Thyroid gland (tissue), 4 donors: Measurements from ENCODE around the gene FGGY. TPM values are rescaled to one million over a fixed set of nuclear protein-coding genes. Genes with fewer than 3 reads are reported as not detected.

Experiments used
- DNase-seq, 2 donors: peaks; one replicate each; pipeline ENCODE4 v3.0.0-alpha.2; 2019
- H3K27ac ChIP-seq, 3 donors: fragments of 200-600 bp; sonication (generic); 1 replicate in 2 of 3; 2 replicates in 1 of 3; pipeline ENCODE4 v1.5.1; 2016 to 2019; ENCODE audit warnings: mild to moderate bottlenecking in 1 of 3, moderate library complexity in 1 of 3
- H3K27me3 ChIP-seq: fragments of 200-600 bp; sonication (generic); one replicate; pipeline ENCODE4 v1.5.1; 2019
- H3K36me3 ChIP-seq, 2 donors: fragments of 200-600 bp; sonication (generic); one replicate each; pipeline ENCODE4 v1.5.1; 2016 to 2019
- H3K4me1 ChIP-seq, 2 donors: fragments of 200-600 bp; sonication (generic); one replicate each; pipeline ENCODE4 v1.5.1; 2017 to 2019
- H3K4me3 ChIP-seq, 3 donors: fragments of 200-600 bp; sonication (generic); replicated peaks in 1 of 3; 1 replicate in 2 of 3; 2 replicates in 1 of 3; pipeline ENCODE4 v1.5.1; 2016; ENCODE audit warnings: mild to moderate bottlenecking in 1 of 3
- H3K9me3 ChIP-seq: fragments of 200-600 bp; sonication (generic); one replicate; pipeline ENCODE4 v1.5.1; 2017
- CTCF ChIP-seq, 6 experiments: fragments of 200-600 bp in 3 of 6; fragments of 450-650 bp in 3 of 6; sonication (generic) in 3 of 6; IDR thresholded peaks; one replicate each; pipeline ENCODE4 v1.5.1; 2016 to 2019; ENCODE audit warnings: antibody characterized with exemption in 6 of 6, mild to moderate bottlenecking in 2 of 6, inconsistent platforms in 1 of 6, moderate library complexity in 1 of 6
- POLR2A ChIP-seq, 2 donors: fragments of 450-650 bp; IDR thresholded peaks; one replicate each; pipeline ENCODE4 v1.6.1; 2017; ENCODE audit warnings: antibody characterized with exemption in 2 of 2, mild to moderate bottlenecking in 2 of 2, moderate library complexity in 1 of 2
- WGBS, 2 donors: methylation state at CpG; one replicate each; pipeline ENCODE4 v1.1.5; 2017; 5-methylcytosine and 5-hydroxymethylcytosine counted together
- intact Hi-C: fragments of 100-400 bp; cut with DNase I; formaldehyde crosslinking; loops from one replicate; pipeline ENCODE4 v1.15.1; 2023
- total RNA-seq, 4 donors: library from RNA; depleted of rRNA; stranded (reverse); fragments of >200 nt; gene quantifications; one replicate each; pipeline ENCODE4 v1.2.3, GENCODE V29; 2016

FGGY gene
- total RNA-seq, 4 donors from 2014 or later, result 24.6 to 46.1 (median 36.4) TPM

- Histone ChIP-seq H3K36me3 (no peaks in the 10 kb centered on the region), H3K4me1 (peaks cover 0 to 3% of the 10 kb centered on the region in 2 donors), H3K27me3 (no peaks in the 10 kb centered on the region), H3K4me3 (no peak overlapping the region), H3K27ac (no peak overlapping the region), H3K9me3 (no peaks in the 10 kb centered on the region)
- TF ChIP-seq POLR2A (IDR thresholded peaks at IDR 0.05) (no peak), CTCF (IDR thresholded peaks at IDR 0.05) (no peak)
- DNase-seq, result no peak
- 96 to 97% methylated on average over 5 of the region's 5 CpGs for WGBS, 2 donors
- intact Hi-C loops, result no loop called here
Observed at GRCh38 chr1:59415286-59415850, 118.5 kb downstream of the FGGY start.

DNA sequence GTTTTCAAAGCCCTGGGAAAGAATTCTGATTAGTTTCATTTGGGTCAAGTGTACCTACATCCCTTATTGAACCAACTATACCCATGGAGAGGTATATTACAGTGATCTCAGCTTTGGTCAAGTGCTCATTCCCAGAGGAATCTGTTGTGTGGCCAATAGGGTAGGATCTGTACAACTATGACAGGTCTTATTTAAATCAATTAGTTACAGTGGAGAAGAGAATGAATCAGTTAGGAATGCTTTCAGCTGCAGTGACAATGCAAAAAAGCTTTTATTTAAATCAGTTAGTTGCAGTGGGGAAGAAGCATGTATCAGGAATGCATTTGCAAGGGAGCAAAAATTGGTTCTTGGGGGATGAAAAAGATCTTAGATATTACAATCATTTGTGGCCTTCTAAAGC lies 119.0 kb downstream of the FGGY start:
- no peak for DNase-seq

GRCh38 chr1:59417406-59417805 lies 120.5 kb downstream of the FGGY start:
- H3K9me3 ChIP-seq, result no peaks in the 10 kb centered on the region

More for the DNA sequence above, 119.0 kb downstream of the FGGY start:
- Histone ChIP-seq H3K4me1 (peaks cover 0 to 3% of the 10 kb centered on the region in 2 donors), H3K27me3 (no peaks in the 10 kb centered on the region), H3K4me3 (no peak overlapping the region), H3K36me3 (no peaks in the 10 kb centered on the region), H3K27ac (no peak overlapping the region), H3K9me3 (no peaks in the 10 kb centered on the region)
- TF ChIP-seq POLR2A (IDR thresholded peaks at IDR 0.05), result no peak
- TF ChIP-seq CTCF (IDR thresholded peaks at IDR 0.05), result no peak
- intact Hi-C loops, result no loop called here

GRCh38 chr1:59418363-59419144 lies 121.7 kb downstream of the FGGY start:
- no peak for TF ChIP-seq POLR2A (IDR thresholded peaks at IDR 0.05)
- TF ChIP-seq CTCF (IDR thresholded peaks at IDR 0.05), result no peak
- Histone ChIP-seq H3K27me3 (no peaks in the 10 kb centered on the region), H3K36me3 (no peaks in the 10 kb centered on the region), H3K9me3 (no peaks in the 10 kb centered on the region), H3K27ac (no peak overlapping the region), H3K4me1 (peaks cover 14 to 18% of the 10 kb centered on the region in 2 donors), H3K4me3 (no peak overlapping the region)
- DNase-seq, result no peak
- intact Hi-C loops, result no loop called here
- WGBS, 2 donors, result 74 to 83% methylated on average over 6 of the region's 6 CpGs

More at GRCh38 chr1:59417406-59417805, 120.5 kb downstream of the FGGY start:
- Histone ChIP-seq H3K4me1 (peaks cover 3 to 6% of the 10 kb centered on the region in 2 donors), H3K4me3 (no peak overlapping the region), H3K36me3 (no peaks in the 10 kb centered on the region), H3K27ac (no peak overlapping the region), H3K27me3 (no peaks in the 10 kb centered on the region)
- TF ChIP-seq POLR2A (IDR thresholded peaks at IDR 0.05) (no peak), CTCF (IDR thresholded peaks at IDR 0.05) (no peak)
- intact Hi-C loops, result no loop called here
- no peak for DNase-seq
